H1 (cell line): Measurements from ENCODE around the gene CLCN5. TPM values are rescaled to one million over a fixed set of nuclear protein-coding genes. Genes with fewer than 3 reads are reported as not detected.

Experiments used
- CTCF ChIA-PET: fragments of 300-600 bp; sonication (Branson Sonifier 250); formaldehyde crosslinking; loops from one replicate; lab custom pipeline; 2021; ENCODE audit not compliant: partially characterized antibody; lab: Charles Lee
- POLR2A ChIA-PET: fragments of 300-600 bp; sonication (Branson Sonifier 250); formaldehyde crosslinking; loops from one replicate; lab custom pipeline; 2021; ENCODE audit warnings: inconsistent platforms; ENCODE audit not compliant: partially characterized antibody; lab: Charles Lee
- DNase-seq, 2 experiments: peaks; one replicate each; pipeline versions ENCODE4 v3.0.0 to v3.0.0-alpha.2; 2010 to 2022; ENCODE audit warnings: low spot score in 2 of 2, low read depth in 1 of 2, mixed read lengths in 1 of 2
- FAIRE-seq: peaks from 2 replicates; lab custom pipeline; 2011; peaks lifted over from hg19 to GRCh38; lab: Jason Lieb, UNC
- H2AFZ ChIP-seq: 2 replicates; pipeline ENCODE4 v1.8.1; 2012; ENCODE audit warnings: low read length, inconsistent platforms
- H2AK5ac ChIP-seq: 2 replicates; pipeline ENCODE4 v1.6.1; 2013; ENCODE audit warnings: low read depth, low read length
- H2BK120ac ChIP-seq: replicated peaks from 2 replicates; pipeline ENCODE3; 2013; ENCODE audit warnings: low read depth, low read length, inconsistent platforms
- H2BK12ac ChIP-seq: 2 replicates; pipeline ENCODE4 v1.6.1; 2013; ENCODE audit warnings: low read depth, low read length
- H2BK15ac ChIP-seq: 2 replicates; pipeline ENCODE4 v1.6.1; 2013; ENCODE audit warnings: low read length
- H2BK20ac ChIP-seq: 2 replicates; pipeline ENCODE4 v1.6.1; 2013; ENCODE audit warnings: low read length
- H2BK5ac ChIP-seq: 2 replicates; pipeline ENCODE4 v1.6.1; 2013; ENCODE audit warnings: low read depth, low read length
- H3K14ac ChIP-seq: 2 replicates; pipeline ENCODE4 v1.6.1; 2013; ENCODE audit warnings: inconsistent platforms; ENCODE audit not compliant: insufficient read length
- H3K18ac ChIP-seq: 2 replicates; pipeline ENCODE4 v1.6.1; 2013; ENCODE audit warnings: low read length; ENCODE audit errors: extremely low read depth
- H3K23ac ChIP-seq: 2 replicates; pipeline ENCODE4 v1.6.1; 2013; ENCODE audit warnings: inconsistent platforms; ENCODE audit not compliant: insufficient read length
- H3K23me2 ChIP-seq: 2 replicates; pipeline ENCODE4 v1.6.1; 2013; ENCODE audit warnings: low read depth, low read length
- H3K27ac ChIP-seq: 2 replicates; pipeline ENCODE4 v1.6.1; 2011; ENCODE audit warnings: low read depth, low read length, inconsistent platforms
- H3K27me3 ChIP-seq, 4 experiments: replicated peaks in 1 of 4; 1 replicate in 1 of 4; 2 replicates in 3 of 4; pipeline versions ENCODE4 v1.6.1 to v1.8.1; 2011 to 2013; ENCODE audit warnings: low read length in 3 of 4, mild to moderate bottlenecking in 3 of 4, inconsistent platforms in 2 of 4, mixed read lengths in 2 of 4, moderate library complexity in 1 of 4; ENCODE audit not compliant: control insufficient read depth in 3 of 4, insufficient read depth in 3 of 4; ENCODE audit errors: extremely low read depth in 1 of 4
- H3K36me3 ChIP-seq, 4 experiments: 2 replicates each; pipeline versions ENCODE4 v1.6.1 to v1.8.1; 2011 to 2013; ENCODE audit warnings: mild to moderate bottlenecking in 4 of 4, low read length in 3 of 4, moderate library complexity in 2 of 4, control low read depth in 1 of 4, inconsistent platforms in 1 of 4; ENCODE audit not compliant: insufficient read depth in 4 of 4, control insufficient read depth in 2 of 4
- H3K4ac ChIP-seq: replicated peaks from 2 replicates; pipeline ENCODE3; 2013; ENCODE audit warnings: low read length, low read depth, mixed read lengths, inconsistent platforms; ENCODE audit not compliant: insufficient read length
- H3K4me1 ChIP-seq, 4 experiments: replicated peaks in 1 of 4; 1 replicate in 1 of 4; 2 replicates in 3 of 4; pipeline versions ENCODE4 v1.6.1 to v1.8.1; 2011 to 2013; ENCODE audit warnings: low read length in 3 of 4, inconsistent platforms in 2 of 4, mixed read lengths in 1 of 4; ENCODE audit not compliant: insufficient read depth in 4 of 4, control insufficient read depth in 3 of 4
- H3K4me2 ChIP-seq, 2 experiments: 2 replicates each; pipeline versions ENCODE4 v1.6.1 to v1.8.1; 2011 to 2013; ENCODE audit warnings: low read depth in 2 of 2, low read length in 2 of 2, control low read depth in 1 of 2, inconsistent platforms in 1 of 2, mild to moderate bottlenecking in 1 of 2; ENCODE audit not compliant: insufficient read depth in 1 of 2
- H3K4me3 ChIP-seq, 4 experiments: fragments of 200-600, 300-600 bp in 1 of 4; sonication (generic), shearing (Covaris generic), sonication (Bioruptor Twin) in 1 of 4; 2 replicates each; pipeline versions ENCODE4 v1.5.1 to v1.8.1; 2011 to 2016; ENCODE audit warnings: low read length in 4 of 4, low read depth in 3 of 4, control low read depth in 2 of 4, inconsistent platforms in 2 of 4, mild to moderate bottlenecking in 2 of 4, mixed read lengths in 1 of 4, moderate library complexity in 1 of 4; ENCODE audit not compliant: insufficient read depth in 2 of 4; ENCODE audit errors: extremely low read depth in 1 of 4
- H3K56ac ChIP-seq: replicated peaks from 2 replicates; pipeline ENCODE3; 2013; ENCODE audit warnings: low read depth, mild to moderate bottlenecking, mixed read lengths, low read length, inconsistent platforms; ENCODE audit not compliant: insufficient read length
- H3K79me1 ChIP-seq: 2 replicates; pipeline ENCODE4 v1.6.1; 2013; ENCODE audit warnings: low read depth, low read length, control low read depth
- H3K79me2 ChIP-seq, 2 experiments: 2 replicates each; pipeline versions ENCODE4 v1.6.1 to v1.8.1; 2012 to 2013; ENCODE audit warnings: low read length in 2 of 2, mild to moderate bottlenecking in 2 of 2, inconsistent platforms in 1 of 2; ENCODE audit not compliant: insufficient read depth in 2 of 2, control insufficient read depth in 1 of 2
- H3K9ac ChIP-seq, 4 experiments: replicated peaks in 1 of 4; 1 replicate in 1 of 4; 2 replicates in 3 of 4; pipeline versions ENCODE4 v1.6.1 to v1.8.1; 2011 to 2013; ENCODE audit warnings: low read depth in 3 of 4, low read length in 3 of 4, control low read depth in 2 of 4, mild to moderate bottlenecking in 2 of 4, moderate library complexity in 2 of 4, inconsistent platforms in 1 of 4; ENCODE audit errors: extremely low read depth in 1 of 4
- H3K9me3 ChIP-seq, 2 experiments: 2 replicates each; pipeline versions ENCODE4 v1.6.1 to v1.8.1; 2012 to 2013; ENCODE audit warnings: mild to moderate bottlenecking in 2 of 2, moderate library complexity in 2 of 2, control low read depth in 1 of 2, inconsistent platforms in 1 of 2, low read depth in 1 of 2, low read length in 1 of 2, mixed read lengths in 1 of 2; ENCODE audit not compliant: insufficient read depth in 2 of 2
- H4K20me1 ChIP-seq, 2 experiments: replicated peaks in 1 of 2; 2 replicates each; pipeline versions ENCODE3 to v1.8.1; 2011 to 2013; ENCODE audit warnings: inconsistent platforms in 2 of 2, low read length in 2 of 2, mild to moderate bottlenecking in 1 of 2; ENCODE audit not compliant: insufficient read depth in 2 of 2, control insufficient read depth in 1 of 2
- H4K5ac ChIP-seq: 2 replicates; pipeline ENCODE4 v1.6.1; 2013; ENCODE audit warnings: low read length, low read depth, mixed read lengths, inconsistent platforms; ENCODE audit not compliant: insufficient read length
- H4K8ac ChIP-seq: 2 replicates; pipeline ENCODE4 v1.8.0; 2013; ENCODE audit warnings: mild to moderate bottlenecking, moderate library complexity, low read length, inconsistent platforms; ENCODE audit not compliant: insufficient read depth; ENCODE audit errors: extremely low read depth
- H4K91ac ChIP-seq: replicated peaks from 2 replicates; pipeline ENCODE3; 2013; ENCODE audit warnings: low read length, mixed read lengths, inconsistent platforms; ENCODE audit not compliant: insufficient read length
- BACH1 ChIP-seq: IDR thresholded peaks from 2 replicates; pipeline ENCODE4 v1.6.1; 2012; ENCODE audit warnings: low read length, improper control_type of control experiment
- BCL11A ChIP-seq, 2 experiments: IDR thresholded peaks; one replicate each; pipeline ENCODE4 v1.6.1; 2011; ENCODE audit warnings: low read depth in 2 of 2, low read length in 2 of 2, mild to moderate bottlenecking in 2 of 2
- CHD2 ChIP-seq: IDR thresholded peaks from 2 replicates; pipeline ENCODE4 v1.6.1; 2012; ENCODE audit warnings: low read length, improper control_type of control experiment
- CREB1 ChIP-seq: IDR thresholded peaks from 2 replicates; pipeline ENCODE4 v1.6.1; 2012; ENCODE audit warnings: inconsistent platforms
- EP300 ChIP-seq, 2 experiments: IDR thresholded peaks; 1 replicate in 1 of 2; 2 replicates in 1 of 2; pipeline ENCODE4 v1.6.1; 2011 to 2012; ENCODE audit warnings: low read depth in 2 of 2, low read length in 2 of 2, mild to moderate bottlenecking in 2 of 2, borderline replicate concordance in 1 of 2, inconsistent platforms in 1 of 2, moderate library complexity in 1 of 2
- KDM5A ChIP-seq: fragments of 200-600 bp; IDR thresholded peaks from 2 replicates; pipeline ENCODE4 v1.7.1; 2012; ENCODE audit warnings: mild to moderate bottlenecking, low read length, inconsistent platforms, mixed read lengths
- MAFK ChIP-seq: IDR thresholded peaks from 2 replicates; pipeline ENCODE4 v1.6.1; 2012; ENCODE audit warnings: low read depth, mild to moderate bottlenecking, improper control_type of control experiment, low read length
- RAD21 ChIP-seq, 2 experiments: IDR thresholded peaks in 1 of 2; conservative IDR thresholded peaks in 1 of 2; 2 replicates each; pipeline ENCODE4 v1.6.1; 2011; ENCODE audit warnings: low read depth in 2 of 2, low read length in 2 of 2, improper control_type of control experiment in 1 of 2, inconsistent platforms in 1 of 2, mild to moderate bottlenecking in 1 of 2, moderate library complexity in 1 of 2
- RBBP5 ChIP-seq: IDR thresholded peaks from 2 replicates; pipeline ENCODE4 v1.7.1; 2012; ENCODE audit warnings: low read depth, mild to moderate bottlenecking, inconsistent platforms, low read length, moderate library complexity, borderline replicate concordance
- RXRA ChIP-seq: IDR thresholded peaks from 2 replicates; pipeline ENCODE4 v1.6.1; 2011; ENCODE audit warnings: low read depth, mild to moderate bottlenecking, low read length, moderate library complexity; ENCODE audit not compliant: insufficient read depth
- SP2 ChIP-seq: IDR thresholded peaks from 2 replicates; pipeline ENCODE4 v1.6.1; 2012; ENCODE audit warnings: mild to moderate bottlenecking, low read length, inconsistent platforms
- TAF7 ChIP-seq: optimal IDR thresholded peaks from 2 replicates; pipeline ENCODE3; 2011; ENCODE audit warnings: low read depth, mild to moderate bottlenecking, inconsistent platforms, low read length, moderate library complexity, borderline replicate concordance
- TEAD4 ChIP-seq: IDR thresholded peaks from 2 replicates; pipeline ENCODE4 v1.6.1; 2012; ENCODE audit warnings: low read depth, low read length, inconsistent platforms, mixed read lengths
- WGBS, 2 experiments: shearing (Covaris generic) in 1 of 2; methylation state at CpG; one replicate each; pipeline versions ENCODE4 v1.1.6 to v1.1.7; 2013 to 2015; ENCODE audit warnings: low lambda C conversion rate in 2 of 2, mixed read lengths in 2 of 2, inconsistent platforms in 1 of 2, low coverage in 1 of 2, missing lambda C conversion rate in 1 of 2; ENCODE audit not compliant: insufficient replicate concordance in 2 of 2, insufficient coverage in 1 of 2, insufficient read length in 1 of 2; ENCODE audit errors: extremely low coverage in 1 of 2, missing lambda C conversion rate in 1 of 2; 5-methylcytosine and 5-hydroxymethylcytosine counted together
- polyA plus RNA-seq, 7 experiments: library from polyadenylated mRNA; depleted of rRNA in 3 of 7; stranded (reverse) in 5 of 7; unstranded in 2 of 7; fragments of >200 nt in 5 of 7; fragments of 200-250 nt in 2 of 7; gene quantifications; 1 replicate in 5 of 7; 2 replicates in 1 of 7; 4 replicates in 1 of 7; pipeline versions ENCODE4 v1.2.1 to v1.2.3, GENCODE V29; 2011 to 2013; ENCODE audit warnings: missing spikeins in 2 of 7, mixed read lengths in 2 of 7
- total RNA-seq: library from RNA; stranded (reverse); fragmentation: NEBNext Ultra II Directional; extraction: Animal tissue kit (Norgen Biotek cat#: 25700); gene quantifications from 2 replicates; pipeline ENCODE4 v1.2.1, GENCODE V29; 2021
- TF ChIP-seq, protein P1 (sequence below): IDR thresholded peaks from 2 replicates; pipeline ENCODE4 v1.6.1; 2011; ENCODE audit warnings: low read depth, mild to moderate bottlenecking, low read length; ENCODE audit not compliant: insufficient read depth

Gene CLCN5
- total and polyA plus RNA-seq, 2 of the 8 experiments (the other 6 are each of a cell fraction or from before 2014, with no cell fraction given), result 4.2 to 9.7 TPM

DNA sequence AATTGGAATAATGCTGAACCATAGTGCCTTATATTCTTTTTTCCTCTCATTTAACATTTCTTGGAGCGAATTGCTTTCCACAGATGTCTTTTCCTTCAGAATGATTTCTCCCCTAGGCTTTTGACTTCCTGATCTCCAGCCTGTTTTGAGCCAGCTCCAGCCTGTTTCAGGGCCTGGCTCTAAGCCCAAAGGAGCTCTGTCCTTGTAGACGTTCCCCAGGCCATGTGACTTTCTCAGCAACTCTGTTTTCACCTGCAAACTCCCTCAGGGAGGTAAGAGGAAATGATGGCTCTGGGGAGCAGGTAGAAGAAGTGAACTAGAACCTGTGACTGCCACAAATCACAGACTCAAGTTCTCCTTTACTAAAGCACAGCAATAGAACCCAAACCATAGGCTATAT lies 189.3 kb downstream of the CLCN5 start:
- no peak overlapping the region for H3K9ac ChIP-seq
- H3K36me3 ChIP-seq, result no peaks in the 10 kb centered on the region
- no peaks in the 10 kb centered on the region for H3K9me3 ChIP-seq
- POLR2A ChIA-PET, result interaction anchor here (0.6 kb wide), 1 partner anchor 879 kb away, joined by 3 read pairs; no protein-coding TSS in a partner anchor
- H3K4me2 ChIP-seq, result no peak overlapping the region
- CTCF ChIA-PET, result interaction anchor here (1.4 kb wide), 1 partner anchor 11 kb away, joined by 3 read pairs; no protein-coding TSS in a partner anchor
- no peak overlapping the region for H3K27ac ChIP-seq
- H2BK12ac ChIP-seq, result peak overlapping the region; percentile 23; the same call in 1 of the 2 replicates
- H3K79me2 ChIP-seq, result no peaks in the 10 kb centered on the region
- H3K4me1 ChIP-seq, result peaks cover 0 to 13% (median 0%) of the 10 kb centered on the region in 4 experiments; a peak in 2 of 7 replicates
- H4K20me1 ChIP-seq, result no peaks in the 10 kb centered on the region
- no peak overlapping the region for H2BK5ac ChIP-seq
- H2BK20ac ChIP-seq, result peak overlapping the region; percentile 86; the same call in 1 of the 2 replicates
- peak overlapping the region; percentile 3 for H2BK120ac ChIP-seq
- no peak overlapping the region for H3K4me3 ChIP-seq
- no peak overlapping the region for H3K23ac ChIP-seq
- H2AK5ac ChIP-seq, result no peak overlapping the region
- no peaks in the 10 kb centered on the region for H3K27me3 ChIP-seq
- FAIRE-seq (peak; percentile 36), DNase-seq (no peak)
- 100% methylated on average over 2 of the region's 2 CpGs; no CpG with 5 or more reads in 1 of the 2 experiments for WGBS, 2 experiments
- H3K23me2 ChIP-seq, result no peaks in the 10 kb centered on the region
- H3K56ac ChIP-seq, result no peak overlapping the region
- no peak overlapping the region for H4K91ac ChIP-seq
- H4K8ac ChIP-seq, result no peak overlapping the region
- H3K14ac ChIP-seq, result no peak overlapping the region
- no peak overlapping the region for H3K18ac ChIP-seq
- no peak overlapping the region for H2BK15ac ChIP-seq
- no peaks in the 10 kb centered on the region for H3K79me1 ChIP-seq
- H2AFZ ChIP-seq, result no peak overlapping the region; the same call in 1 of the 2 replicates
- H4K5ac ChIP-seq, result no peak overlapping the region
- no peak overlapping the region for H3K4ac ChIP-seq
- TF ChIP-seq KDM5A (no peak), BCL11A (IDR thresholded peaks at IDR 0.05; ENCODE audit: low read depth in 2 of 2, low read length in 2 of 2) (no peak), RBBP5 (no peak), MAFK (no peak), RAD21 (IDR thresholded peaks at IDR 0.05 in 1 of 2, conservative IDR thresholded peaks at IDR 0.05 in 1 of 2; ENCODE audit: low read depth in 2 of 2, low read length in 2 of 2) (no peak), TEAD4 (no peak), SP2 (no peak), RXRA (no peak), CREB1 (no peak), BACH1 (no peak), TAF7 (no peak), EP300 (IDR thresholded peaks at IDR 0.05; ENCODE audit: borderline replicate concordance in 1 of 2, low read depth in 2 of 2, low read length in 2 of 2) (no peak), CHD2 (no peak)
- TF ChIP-seq, protein P1, sequence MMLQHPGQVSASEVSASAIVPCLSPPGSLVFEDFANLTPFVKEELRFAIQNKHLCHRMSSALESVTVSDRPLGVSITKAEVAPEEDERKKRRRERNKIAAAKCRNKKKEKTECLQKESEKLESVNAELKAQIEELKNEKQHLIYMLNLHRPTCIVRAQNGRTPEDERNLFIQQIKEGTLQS, result no peak
